NCI-H2171 treated with DMSO at 0.1 percent for 48 hours (cell line): ENCODE measurements around the gene LONRF2.
A peak's percentile ranks its signal among the peaks of the same experiment; 100 is the strongest.

ENCODE experiments used
- DNase-seq: peaks from one replicate; lab custom pipeline; 2025; lab: John Stamatoyannopoulos, UW

Gene LONRF2

DNA sequence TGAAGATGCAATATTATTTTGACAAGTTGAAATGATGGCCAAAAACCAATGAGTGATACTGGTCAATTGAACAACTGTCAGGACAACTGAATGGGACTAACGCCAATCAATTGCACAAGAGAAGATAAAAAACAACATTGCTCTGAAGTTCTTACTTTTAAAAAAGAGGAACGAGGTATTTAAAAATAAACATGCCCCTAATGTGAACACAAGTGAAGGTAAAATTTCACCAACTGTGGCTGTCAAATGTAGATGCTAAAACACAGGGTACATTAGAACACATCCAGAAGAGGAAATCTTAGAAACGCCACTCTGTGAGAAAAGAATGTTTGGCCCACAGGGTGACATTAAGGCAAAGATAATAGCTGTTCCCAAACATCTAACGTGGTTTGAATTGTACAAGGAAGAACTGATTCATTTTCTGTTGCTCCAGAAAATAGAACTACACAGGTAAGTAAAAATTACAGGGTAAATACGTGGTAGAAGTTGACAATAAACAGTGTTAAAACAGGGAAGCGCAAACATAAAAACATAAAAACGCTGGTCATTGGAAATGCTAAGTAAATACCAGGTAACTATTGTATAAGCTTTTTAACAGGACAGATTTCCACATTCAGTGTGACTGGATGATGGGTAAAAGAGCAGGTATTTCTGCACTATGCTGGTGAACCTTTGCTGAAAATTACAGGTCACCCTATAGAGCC is 20.3 kb downstream of the LONRF2 start:
- no peak for DNase-seq

DNA sequence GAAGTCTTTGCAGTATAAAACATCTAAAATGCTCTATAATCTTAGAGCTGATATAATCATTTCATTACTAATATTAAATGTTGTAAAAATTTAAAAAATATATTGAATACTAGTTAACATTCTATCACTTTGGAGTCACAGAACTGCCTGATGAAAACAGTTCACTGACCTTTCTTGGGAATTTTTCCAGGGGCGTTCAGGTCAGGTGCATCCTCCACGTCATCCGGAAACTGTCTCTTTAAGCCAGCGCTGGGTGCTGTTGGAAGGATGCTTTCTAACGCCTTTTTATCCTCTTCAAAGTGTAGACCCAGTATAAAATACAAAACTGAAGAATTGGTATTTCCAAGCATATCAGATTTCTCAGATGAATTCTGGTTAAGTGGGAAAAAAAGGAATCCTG is 22.8 kb downstream of the LONRF2 start:
- no peak for DNase-seq

DNA sequence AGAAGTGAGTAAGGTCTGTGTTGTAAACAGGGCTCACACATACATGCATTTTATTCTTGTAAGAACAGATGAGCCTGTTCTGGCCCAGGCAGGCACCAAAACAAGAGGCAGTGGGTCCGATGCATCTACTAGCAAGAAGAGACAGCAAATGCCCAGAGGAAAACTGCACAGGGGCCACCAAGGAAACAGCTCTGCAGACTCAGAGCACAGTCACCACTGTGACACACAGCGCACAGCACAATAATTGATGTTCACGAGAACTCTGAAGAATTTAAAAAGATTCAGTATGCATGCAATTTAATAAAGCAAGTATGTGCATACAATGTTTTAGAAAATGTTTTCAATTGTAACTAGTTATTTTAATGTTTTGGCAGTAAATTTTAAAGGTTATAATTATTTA is 24.8 kb downstream of the LONRF2 start:
- DNase-seq: no peak

DNA sequence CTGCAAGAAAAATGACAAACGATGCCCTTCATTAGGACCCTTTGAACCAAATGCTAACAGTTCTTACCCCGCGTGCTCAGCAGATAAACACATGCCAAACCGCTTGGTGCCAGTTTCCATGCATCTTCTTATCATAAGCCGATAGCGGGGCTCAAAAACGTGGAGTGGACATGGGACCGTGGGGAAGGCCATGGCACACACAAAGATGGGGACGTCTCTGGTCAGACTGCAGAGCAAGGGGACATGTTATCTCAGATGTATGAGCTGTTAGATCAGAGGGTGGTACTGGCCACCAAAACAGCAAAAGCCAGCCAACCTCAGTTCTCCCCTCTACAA is 28.2 kb downstream of the LONRF2 start:
- DNase-seq: no peak

DNA sequence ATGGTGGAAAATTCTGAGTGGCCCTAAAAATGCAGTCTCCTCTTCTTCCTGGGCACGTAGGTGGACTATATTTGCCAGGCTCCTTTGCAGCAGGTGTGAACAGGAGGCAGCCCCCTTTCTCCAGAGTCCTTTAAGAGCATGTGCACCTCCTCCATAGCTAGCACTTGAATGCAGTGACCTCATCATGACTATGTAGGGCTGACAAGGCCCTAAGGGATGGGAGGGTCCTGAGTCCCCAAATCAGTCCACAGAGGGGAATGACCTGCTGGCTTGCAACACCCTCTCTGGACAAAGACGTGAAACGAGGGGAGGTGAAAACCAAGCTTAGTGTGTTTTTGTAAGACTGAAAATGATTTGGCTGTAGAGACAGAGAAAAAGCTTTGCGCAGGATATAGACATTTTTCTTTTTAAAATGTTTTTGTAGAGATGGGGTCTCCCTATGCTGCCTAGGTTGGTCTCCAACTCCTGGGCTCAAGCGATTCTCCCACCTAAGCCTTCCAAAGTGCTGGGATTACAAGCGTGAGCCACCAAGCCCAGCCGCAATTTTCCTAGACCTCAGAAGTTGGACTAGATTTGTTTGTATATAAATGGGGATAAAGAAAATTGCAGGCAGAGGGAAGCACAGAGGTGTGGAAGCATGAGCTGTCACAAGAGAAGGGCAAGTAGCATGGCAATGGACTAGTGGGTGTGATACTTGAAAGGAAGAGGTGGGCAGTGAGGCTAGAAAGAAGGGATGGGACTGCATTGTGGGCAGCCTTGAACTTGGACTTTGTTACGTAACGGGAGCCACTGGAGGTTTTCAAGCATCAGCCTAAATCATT is 28.8 kb downstream of the LONRF2 start:
- DNase-seq: no peak

DNA sequence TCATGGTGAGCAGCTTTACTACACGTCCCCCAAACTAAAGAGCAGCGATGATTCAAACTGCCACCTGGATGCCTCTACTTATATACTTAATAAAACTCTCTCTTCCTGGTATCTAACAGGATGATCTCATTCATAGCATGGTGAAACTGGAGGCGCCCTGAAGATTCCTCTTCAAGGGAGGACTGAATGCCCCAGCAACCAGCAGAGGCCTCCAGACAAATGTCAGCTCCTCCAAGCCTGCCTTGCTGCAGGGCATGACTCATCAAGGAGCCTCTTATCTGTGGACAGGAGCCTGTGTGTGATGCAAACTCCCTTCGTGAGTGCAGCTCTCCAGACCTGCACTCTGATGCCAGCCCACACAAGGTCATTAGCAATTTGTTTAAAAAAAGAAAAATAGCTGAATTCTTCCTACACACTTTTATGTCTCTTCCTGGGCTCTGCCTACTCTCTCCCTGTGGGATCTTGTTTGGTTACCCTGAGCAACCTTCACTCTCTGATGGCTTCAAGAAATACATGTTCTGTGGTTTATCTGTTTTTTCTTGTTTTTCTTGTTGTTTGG is 30.2 kb downstream of the LONRF2 start:
- no peak for DNase-seq

DNA sequence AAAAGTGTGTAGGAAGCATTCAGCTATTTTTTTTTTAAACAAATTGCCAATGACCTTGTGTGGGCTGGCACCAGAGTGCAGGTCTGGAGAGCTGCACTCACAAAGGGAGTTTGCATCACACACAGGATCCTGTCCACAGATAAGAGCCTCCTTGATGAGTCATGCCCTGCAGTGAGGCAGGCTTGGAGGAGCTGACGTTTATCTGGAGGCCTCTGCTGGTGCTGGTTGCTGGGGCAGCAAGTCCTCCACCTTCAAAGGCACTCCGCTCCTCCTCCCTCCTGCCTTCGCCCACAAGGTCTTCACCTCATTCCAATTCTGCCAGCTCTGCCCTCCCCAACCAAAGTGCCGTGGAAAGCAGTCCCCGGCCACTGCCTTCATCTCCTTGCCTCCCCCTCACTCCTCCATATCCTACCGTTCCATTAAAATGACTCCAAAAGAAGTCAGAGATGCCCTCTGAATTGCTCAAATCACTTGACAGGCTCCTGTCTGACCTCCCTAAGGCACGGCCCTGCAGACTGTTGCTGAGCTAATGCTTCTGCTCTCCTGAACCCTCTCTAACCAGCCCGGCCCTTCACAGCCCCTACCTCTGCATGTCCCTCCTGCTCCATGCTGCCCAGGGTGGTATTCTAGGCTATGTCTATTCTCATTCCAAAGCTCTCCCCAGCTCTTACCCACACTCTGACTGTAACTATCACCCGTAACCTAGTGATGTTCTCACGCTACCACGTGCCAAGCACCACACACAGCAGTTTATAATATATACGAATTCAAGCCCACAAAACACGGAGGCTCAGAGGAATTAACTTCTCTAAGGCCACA is 30.9 kb downstream of the LONRF2 start:
- DNase-seq: no peak

DNA sequence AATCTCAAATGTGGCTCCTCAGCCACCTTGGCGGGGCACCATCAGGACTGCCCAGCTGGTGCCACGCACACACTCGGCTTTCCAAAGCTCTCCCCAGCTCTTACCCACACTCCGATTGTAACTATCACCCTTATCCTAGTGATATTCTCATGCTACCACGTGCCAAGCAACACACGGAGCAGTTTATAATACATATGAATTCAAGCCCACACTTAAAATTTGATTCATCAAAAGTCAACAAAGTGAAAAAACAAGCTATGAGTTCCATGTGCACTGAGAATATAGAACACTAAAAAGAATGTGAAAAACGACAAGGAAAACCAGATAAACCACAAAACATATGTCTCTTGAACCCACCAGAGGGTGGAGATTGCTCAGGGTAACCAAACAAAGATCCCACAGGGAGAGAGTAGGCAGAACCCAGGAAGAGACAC is 31.6 kb downstream of the LONRF2 start:
- DNase-seq: no peak

DNA sequence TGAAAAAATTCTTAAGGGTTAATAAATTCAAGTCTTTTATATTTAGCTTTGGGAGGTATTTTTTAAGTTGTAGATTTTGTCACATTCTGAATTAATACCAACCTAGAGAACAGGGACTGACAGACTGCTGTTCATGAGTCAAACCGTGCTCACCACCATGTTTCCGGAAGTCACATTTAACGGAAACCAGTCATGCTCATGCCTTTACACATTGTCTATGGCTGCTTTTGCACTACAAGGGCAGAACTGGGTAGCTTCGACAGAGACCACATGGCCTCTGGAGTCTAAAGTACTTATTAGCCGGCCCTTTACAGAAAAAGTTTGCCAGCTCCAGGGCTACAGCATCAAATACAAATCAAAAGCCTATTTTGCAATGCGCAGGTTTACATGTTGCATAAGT is 33.3 kb downstream of the LONRF2 start:
- DNase-seq: no peak

DNA sequence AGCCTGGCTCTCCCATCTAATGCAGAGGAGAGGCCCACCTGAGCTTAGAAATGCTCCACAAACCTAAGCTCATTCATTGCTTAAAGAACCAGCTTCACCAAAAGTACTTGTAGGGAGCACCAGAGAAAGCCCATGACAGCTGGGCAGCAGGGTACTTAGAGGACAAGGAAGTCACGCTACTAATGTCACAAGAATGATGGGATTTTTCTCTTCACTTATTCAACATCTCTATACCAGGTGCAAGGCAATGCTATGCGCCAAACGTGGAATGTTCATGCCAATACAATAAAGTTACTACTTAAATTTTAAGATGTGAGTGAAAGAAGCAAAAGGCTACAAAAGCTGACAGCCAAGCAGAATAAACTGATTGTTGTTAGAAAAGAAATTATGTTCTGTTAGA is 36.0 kb downstream of the LONRF2 start:
- DNase-seq: no peak

DNA sequence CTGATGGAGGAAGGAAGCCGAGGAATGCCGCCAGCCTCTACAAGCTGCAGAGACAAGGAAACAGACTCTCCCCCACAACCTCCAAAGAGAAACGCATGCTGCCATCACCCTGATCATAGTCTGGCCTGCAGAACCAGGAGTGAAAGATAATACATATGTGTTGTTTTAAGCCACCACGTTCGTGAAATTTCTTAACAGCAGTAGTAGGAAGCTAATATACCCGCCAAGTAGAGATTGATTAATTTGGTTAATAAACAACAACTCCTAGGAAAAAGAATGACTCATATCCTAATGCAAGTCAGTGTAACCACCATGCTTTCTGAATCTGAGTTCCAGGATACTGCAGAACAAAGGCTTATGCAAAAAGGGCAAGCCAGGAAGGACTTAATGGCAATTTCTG is 36.6 kb downstream of the LONRF2 start:
- DNase-seq: no peak

DNA sequence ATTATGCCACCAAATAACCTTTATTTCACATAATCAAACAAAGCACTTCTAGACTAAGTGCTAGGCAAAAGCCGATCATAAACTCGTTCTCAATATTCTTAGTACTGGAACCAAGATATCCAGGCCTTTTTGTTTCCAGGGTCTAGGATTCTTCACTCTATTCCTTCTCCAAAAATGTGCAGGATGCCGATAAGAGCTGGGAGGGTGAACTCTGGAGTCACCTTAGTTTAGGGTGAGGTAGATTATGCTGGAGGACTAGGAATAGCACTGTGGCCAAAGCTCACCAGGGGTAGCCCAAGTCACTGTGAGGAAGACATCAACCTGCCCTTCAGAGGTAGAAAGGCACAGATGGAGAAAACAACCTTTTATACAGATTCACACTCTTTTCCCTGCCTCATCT is 37.3 kb downstream of the LONRF2 start:
- no peak for DNase-seq

DNA sequence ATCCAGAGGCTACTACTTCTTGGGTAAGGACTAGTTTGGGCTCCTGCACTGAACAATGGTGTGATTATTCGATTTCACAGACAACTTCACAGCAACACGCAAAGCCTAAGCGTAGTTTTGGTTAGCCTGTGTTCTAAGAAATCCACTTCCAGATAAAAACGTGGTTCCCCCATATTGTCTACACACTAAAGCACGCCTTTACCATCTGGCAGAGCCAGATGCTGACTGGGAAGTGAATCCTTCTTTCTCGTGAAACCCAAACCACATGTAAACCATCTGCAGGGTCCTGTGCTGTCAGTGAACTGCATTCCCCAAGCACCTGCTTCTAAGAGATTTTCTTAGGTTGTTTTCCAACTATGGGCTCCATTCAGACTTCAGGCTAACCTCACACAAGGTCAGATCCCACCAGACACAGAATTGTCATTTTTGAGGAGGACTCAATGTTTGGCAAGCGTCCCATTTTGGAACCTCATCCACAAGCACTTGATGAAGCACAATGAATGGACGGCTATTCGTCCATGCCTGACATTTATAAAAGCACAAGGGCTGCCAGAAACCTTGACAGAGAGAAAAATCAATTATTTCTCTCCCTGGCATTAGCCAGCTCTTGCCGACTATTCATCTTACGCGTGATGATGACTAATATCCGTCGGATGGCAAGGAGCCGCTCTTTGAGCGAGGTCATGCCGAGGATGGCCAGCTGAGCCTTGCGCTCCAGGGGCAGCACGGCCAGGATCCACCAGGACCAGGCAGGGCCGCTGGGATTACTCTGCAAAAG is 38.4 kb downstream of the LONRF2 start:
- DNase-seq: peak; percentile 60

DNA sequence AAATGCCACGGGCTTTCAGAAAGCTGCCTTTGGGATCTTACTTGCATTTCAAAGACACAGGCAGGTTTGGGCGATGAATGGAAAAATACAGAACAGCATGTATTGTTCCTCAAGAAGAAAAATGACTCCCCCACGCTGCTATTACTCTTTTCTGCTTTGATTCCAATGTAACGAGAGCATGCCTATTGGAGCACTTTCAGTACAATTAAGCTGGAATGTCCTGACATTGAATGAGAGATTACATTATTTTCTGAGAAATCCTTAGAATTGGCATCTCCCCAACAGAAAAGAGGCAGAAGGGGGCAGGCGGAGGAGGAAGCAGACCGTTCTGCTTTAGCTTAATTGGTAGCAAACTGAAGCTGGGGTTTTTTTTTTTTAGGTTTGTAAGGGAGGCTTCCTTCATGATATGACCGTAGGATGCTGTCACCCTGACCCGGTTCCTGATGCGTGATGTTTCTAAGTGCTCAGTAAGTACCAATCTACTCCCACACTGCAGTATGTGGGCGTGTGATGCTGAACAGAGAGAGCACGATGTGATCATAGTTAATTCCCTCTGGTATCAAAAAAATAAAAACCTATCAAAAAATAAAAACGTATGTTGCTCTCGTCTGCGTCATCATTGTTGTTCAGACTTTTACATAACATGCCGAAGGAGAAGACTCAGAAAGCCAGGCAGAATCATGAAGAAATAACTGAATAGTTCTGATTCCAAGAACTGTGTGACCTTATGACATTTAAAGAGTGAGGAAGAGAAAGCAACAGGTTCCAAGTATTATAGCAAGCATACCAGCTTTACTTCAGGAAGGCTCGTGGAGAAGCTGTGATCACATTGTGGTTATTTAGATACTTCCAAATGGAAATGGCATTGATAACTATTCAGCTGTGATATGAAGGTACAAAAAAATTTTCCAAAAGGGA is 40.5 kb downstream of the LONRF2 start:
- peak; percentile 33 for DNase-seq

DNA sequence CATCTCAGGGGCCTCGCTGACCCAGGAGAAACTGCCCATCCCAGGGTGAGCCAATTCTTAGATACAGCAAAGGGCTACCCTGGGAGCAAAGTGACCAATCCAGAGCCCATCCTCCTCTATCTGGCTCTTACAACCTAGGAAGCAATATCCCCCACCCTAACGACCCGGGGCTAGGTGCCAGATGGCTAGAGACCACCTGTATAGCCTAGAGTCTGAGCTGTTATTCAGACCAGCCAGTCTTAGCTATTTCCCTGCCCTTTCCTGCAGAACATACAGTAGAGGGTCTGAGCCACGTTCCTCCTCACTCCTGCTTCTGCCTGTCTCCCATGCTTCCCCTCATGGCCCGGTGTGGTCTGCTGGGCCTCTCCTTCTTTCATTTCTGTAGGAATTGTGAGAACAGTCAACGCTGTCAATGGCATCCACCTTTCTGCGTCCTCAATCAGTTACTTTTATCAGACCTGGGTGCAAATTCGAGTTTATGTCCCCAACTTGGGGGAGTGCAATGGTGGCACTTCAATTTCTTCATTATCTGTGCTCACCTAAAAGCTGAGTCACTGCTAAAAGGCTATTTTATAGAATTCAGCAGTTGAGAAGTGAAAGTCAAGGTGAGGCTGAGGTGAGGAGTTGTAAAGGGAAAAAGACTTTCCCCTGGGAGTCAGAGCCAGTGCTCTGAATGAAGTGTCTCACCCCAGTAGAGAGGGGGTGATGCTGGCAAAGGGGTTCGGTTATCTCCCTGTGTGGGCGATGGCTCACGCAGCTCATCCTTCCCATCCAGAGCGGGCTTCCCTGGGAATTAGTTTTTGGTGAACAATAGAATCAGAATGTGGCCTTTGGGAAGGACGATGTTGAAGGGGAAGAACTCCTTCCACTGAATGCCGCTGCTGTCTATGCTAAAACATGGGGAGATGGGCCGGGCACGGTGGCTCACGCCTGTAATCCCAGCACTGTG is 42.4 kb downstream of the LONRF2 start:
- no peak for DNase-seq

DNA sequence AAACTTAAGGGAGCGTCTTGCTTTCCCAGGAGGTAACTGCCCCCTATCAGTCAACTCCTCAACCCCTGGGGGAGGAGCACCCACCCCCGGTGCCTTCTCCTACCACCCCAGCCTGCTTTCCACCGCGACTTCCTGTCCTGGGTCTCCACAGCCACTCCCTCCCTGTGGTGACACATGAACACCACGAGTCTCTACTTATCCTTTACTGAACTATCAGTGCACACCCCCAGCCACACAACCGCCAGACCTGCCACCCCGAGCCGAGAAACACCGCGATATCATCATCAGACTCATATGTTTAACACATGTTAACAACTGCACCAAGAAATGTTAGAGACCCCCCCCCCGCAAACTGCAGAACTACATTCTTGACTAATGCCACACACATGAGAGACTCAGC is 43.3 kb downstream of the LONRF2 start:
- no peak for DNase-seq

DNA sequence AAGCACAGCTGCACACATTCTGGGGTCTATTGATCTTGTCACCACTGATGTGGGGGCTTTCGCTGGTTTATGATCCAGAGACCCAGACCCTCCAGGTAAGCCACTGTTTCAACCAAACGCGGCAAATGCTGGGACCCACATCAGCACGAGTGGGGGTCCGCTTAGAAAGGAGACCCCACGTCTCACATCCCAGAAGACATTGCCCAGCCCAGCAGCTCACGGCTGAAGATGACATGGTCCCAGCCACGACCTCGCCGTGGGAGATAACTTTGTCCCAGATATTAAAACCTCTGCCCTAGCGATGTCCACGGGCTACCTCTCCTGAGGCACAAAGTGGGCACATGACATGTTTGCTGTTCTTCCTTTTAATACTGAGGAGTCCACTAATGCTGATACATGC is 43.8 kb downstream of the LONRF2 start:
- DNase-seq: no peak

DNA sequence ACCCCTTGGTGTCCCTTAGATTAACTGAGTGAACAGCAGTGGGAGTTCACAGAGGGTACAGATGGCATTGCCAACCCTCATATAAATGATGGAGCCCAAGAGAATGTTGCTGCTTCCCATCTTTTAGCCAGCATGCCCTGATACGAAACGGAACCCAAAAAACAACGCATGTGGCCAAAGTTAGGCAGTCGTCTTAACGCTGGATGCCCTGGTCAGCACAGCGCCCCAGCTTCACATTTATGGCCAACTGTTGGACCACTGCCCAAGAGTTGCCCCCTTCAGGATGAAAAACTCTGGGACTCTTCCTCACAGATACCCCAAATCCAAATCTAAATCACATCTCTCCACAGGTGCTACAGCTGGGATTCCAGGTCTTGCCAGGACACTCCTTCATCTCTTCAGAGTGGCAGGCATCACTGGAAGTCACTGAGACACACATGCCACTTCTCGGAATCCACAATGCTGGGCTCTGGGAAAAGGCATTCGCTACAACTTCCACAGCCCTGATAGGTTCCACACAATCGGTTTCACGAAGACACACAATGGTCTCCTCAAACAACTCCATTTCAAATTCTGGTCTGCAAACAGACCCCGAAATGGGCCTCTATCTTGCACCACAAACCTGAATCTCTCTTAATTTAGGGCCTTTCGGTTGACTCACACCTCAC is 44.6 kb downstream of the LONRF2 start:
- no peak for DNase-seq

DNA sequence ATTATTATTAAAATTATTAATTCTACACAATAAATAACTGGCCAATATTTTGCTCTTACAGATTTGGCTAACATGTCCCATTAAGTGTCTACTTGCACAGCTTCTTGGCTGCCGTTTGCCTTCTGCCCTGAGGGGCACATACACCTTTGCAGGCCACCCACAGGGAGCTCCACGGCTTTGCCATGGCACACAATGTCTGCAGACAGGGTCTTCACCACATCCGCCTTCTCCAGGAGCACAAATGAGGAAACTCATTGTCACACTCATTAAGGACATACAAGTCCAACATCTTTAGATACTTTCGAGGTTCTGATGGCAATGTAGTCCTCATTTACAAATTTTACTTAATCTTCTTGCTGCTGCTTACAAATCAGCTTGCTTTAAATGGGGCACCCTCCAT is 45.6 kb downstream of the LONRF2 start:
- DNase-seq: no peak
